Mesendoderm (in vitro differentiated cells): ENCODE results near the gene DNAI2.

Experiments used
- DNase-seq: peaks from one replicate; pipeline ENCODE4 v3.0.0; 2013
- H2AK5ac ChIP-seq: 2 replicates; pipeline ENCODE4 v1.6.1; 2013; ENCODE audit warnings: low read length, inconsistent platforms
- H2BK120ac ChIP-seq: 2 replicates; pipeline ENCODE4 v1.6.1; 2013; ENCODE audit warnings: low read depth, mild to moderate bottlenecking, low read length, moderate library complexity, mixed read lengths
- H2BK15ac ChIP-seq: replicated peaks from 2 replicates; pipeline ENCODE4 v1.6.1; 2013; ENCODE audit warnings: low read depth, mild to moderate bottlenecking, moderate library complexity
- H2BK5ac ChIP-seq: 2 replicates; pipeline ENCODE4 v1.6.1; 2013; ENCODE audit warnings: low read length, inconsistent platforms
- H3K18ac ChIP-seq: 2 replicates; pipeline ENCODE4 v1.6.1; 2013; ENCODE audit warnings: mild to moderate bottlenecking, low read length, mixed read lengths
- H3K23ac ChIP-seq: one replicate; pipeline ENCODE4 v1.6.1; 2013; ENCODE audit warnings: low read length
- H3K27ac ChIP-seq: 2 replicates; pipeline ENCODE4 v1.5.1; 2013; ENCODE audit warnings: low read depth, mild to moderate bottlenecking, inconsistent platforms, low read length, moderate library complexity
- H3K27me3 ChIP-seq: 2 replicates; pipeline ENCODE4 v1.6.1; 2013; ENCODE audit warnings: low read length, control low read depth, mild to moderate bottlenecking, inconsistent platforms; ENCODE audit not compliant: insufficient read depth, poor library complexity
- H3K36me3 ChIP-seq: 2 replicates; pipeline ENCODE4 v1.6.1; 2013; ENCODE audit warnings: low read length, inconsistent platforms; ENCODE audit not compliant: control insufficient read depth, insufficient read depth
- H3K4ac ChIP-seq: one replicate; pipeline ENCODE4 v1.6.1; 2013; ENCODE audit warnings: low read depth, mild to moderate bottlenecking, low read length, moderate library complexity
- H3K4me1 ChIP-seq: 2 replicates; pipeline ENCODE4 v1.6.1; 2013; ENCODE audit warnings: low read depth, low read length, inconsistent platforms; ENCODE audit not compliant: control insufficient read depth
- H3K4me2 ChIP-seq: 2 replicates; pipeline ENCODE4 v1.6.1; 2013; ENCODE audit warnings: low read length
- H3K4me3 ChIP-seq: 2 replicates; pipeline ENCODE4 v1.5.1; 2013; ENCODE audit warnings: mild to moderate bottlenecking, low read length
- H3K56ac ChIP-seq: one replicate; pipeline ENCODE4 v1.6.1; 2013; ENCODE audit warnings: low read length
- H3K79me1 ChIP-seq: 2 replicates; pipeline ENCODE4 v1.6.1; 2013; ENCODE audit warnings: low read length, inconsistent platforms
- H3K79me2 ChIP-seq: 2 replicates; pipeline ENCODE4 v1.6.1; 2013; ENCODE audit warnings: mild to moderate bottlenecking, low read length; ENCODE audit not compliant: control insufficient read depth, insufficient read depth
- H3K9ac ChIP-seq: 2 replicates; pipeline ENCODE4 v1.6.1; 2013; ENCODE audit warnings: low read length, inconsistent platforms
- H4K5ac ChIP-seq: one replicate; pipeline ENCODE4 v1.6.1; 2013; ENCODE audit warnings: low read length
- H4K8ac ChIP-seq: one replicate; pipeline ENCODE4 v1.6.1; 2013; ENCODE audit warnings: low read depth, mild to moderate bottlenecking, control low read depth, low read length, moderate library complexity
- WGBS: extraction: QIAGEN DNeasy Blood & Tissue Kit; methylation state at CpG from one replicate; pipeline ENCODE4 v1.1.7; 2013; ENCODE audit warnings: low lambda C conversion rate, missing lambda C conversion rate; ENCODE audit not compliant: insufficient coverage; ENCODE audit errors: extremely low coverage; 5-methylcytosine and 5-hydroxymethylcytosine counted together

Gene DNAI2

DNA sequence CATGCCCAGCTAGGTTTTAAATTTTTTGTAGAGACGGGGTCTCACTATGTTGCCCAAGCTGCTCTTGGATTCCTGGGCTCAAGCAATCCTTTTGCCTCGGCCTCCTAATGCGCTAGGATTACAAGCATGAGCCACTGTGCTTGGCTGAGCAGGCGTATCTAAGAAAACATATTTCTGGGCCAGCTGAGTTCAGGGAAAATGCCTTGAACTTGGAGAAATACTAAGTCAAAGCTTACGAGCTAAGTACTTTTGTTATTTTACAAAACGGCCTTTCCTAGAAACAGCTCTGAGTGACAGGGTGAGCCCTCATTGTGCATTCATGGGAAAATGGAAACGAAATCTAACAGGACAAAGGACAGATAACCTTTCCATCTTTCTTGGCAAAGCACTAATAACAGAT is 24.7 kb downstream of the DNAI2 start:
- no peaks in the 10 kb centered on the region for H3K27me3 ChIP-seq
- no peak overlapping the region for H2BK15ac ChIP-seq
- H3K4me3 ChIP-seq, result no peak overlapping the region
- no peak overlapping the region for H2AK5ac ChIP-seq
- no peak overlapping the region for H4K5ac ChIP-seq
- H2BK5ac ChIP-seq, result no peak overlapping the region
- no peaks in the 10 kb centered on the region for H3K79me1 ChIP-seq
- no peak overlapping the region for H3K27ac ChIP-seq
- no peak overlapping the region for H4K8ac ChIP-seq
- no peaks in the 10 kb centered on the region for H3K79me2 ChIP-seq
- no peak overlapping the region for H3K4ac ChIP-seq
- H3K56ac ChIP-seq, result no peak overlapping the region
- no CpG with 5 or more reads among the region's 7 CpGs for WGBS
- H3K4me1 ChIP-seq, result no peaks in the 10 kb centered on the region
- H3K36me3 ChIP-seq, result no peaks in the 10 kb centered on the region
- H2BK120ac ChIP-seq, result no peak overlapping the region
- no peak overlapping the region for H3K18ac ChIP-seq
- H3K9ac ChIP-seq, result no peak overlapping the region
- no peak for DNase-seq
- no peak overlapping the region for H3K23ac ChIP-seq
- H3K4me2 ChIP-seq, result no peak overlapping the region

DNA sequence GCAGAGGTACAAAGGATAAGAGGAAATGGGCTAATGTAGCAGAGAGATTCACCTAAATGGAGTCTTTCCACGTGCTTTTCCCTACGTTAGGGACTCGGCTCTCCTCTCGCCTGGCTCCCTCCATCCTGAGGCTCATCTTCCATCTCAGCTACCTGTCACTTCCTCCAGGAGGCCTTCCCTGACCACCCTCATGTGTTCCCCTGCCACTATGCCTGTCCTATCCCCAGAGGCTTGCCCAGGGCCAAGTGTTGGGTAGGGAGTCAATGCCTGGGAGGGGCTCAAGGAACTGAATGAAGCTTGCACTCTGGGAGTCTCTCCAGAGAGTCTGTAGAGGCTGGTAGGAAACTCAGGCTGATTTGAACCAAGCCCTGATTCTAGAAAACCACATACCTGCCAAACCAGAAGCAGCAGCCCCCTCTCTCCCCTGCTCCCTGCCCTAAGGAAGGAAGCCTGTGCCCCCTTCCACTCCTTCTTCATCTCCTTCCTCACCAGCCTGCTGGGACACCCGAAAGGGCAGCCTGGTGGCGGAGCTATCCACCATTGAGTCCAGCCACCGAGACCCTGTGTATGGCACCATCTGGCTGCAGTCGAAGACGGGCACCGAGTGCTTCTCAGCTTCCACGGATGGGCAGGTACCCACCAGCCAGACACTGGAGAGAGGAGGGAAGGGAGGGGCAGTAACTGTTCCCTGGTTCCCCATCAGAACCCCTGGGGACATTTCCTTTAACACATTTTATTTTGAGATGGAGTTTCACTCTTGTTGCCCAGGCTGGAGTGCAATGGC is 25.4 kb downstream of the DNAI2 start:
- H3K27me3 ChIP-seq, result no peaks in the 10 kb centered on the region
- H3K36me3 ChIP-seq, result no peaks in the 10 kb centered on the region
- no peak for DNase-seq
- no peak overlapping the region for H3K4me3 ChIP-seq
- H3K79me1 ChIP-seq, result no peaks in the 10 kb centered on the region
- no peak overlapping the region for H3K56ac ChIP-seq
- H3K9ac ChIP-seq, result no peak overlapping the region
- no peak overlapping the region for H2BK5ac ChIP-seq
- no peak overlapping the region for H3K4me2 ChIP-seq
- no peak overlapping the region for H3K18ac ChIP-seq
- no peaks in the 10 kb centered on the region for H3K4me1 ChIP-seq
- H4K8ac ChIP-seq, result no peak overlapping the region
- H3K4ac ChIP-seq, result no peak overlapping the region
- H2BK120ac ChIP-seq, result no peak overlapping the region
- H2AK5ac ChIP-seq, result no peak overlapping the region
- H3K79me2 ChIP-seq, result no peaks in the 10 kb centered on the region
- H2BK15ac ChIP-seq, result no peak overlapping the region
- WGBS, result no CpG with 5 or more reads among the region's 11 CpGs
- no peak overlapping the region for H4K5ac ChIP-seq
- H3K23ac ChIP-seq, result no peak overlapping the region
- H3K27ac ChIP-seq, result no peak overlapping the region

DNA sequence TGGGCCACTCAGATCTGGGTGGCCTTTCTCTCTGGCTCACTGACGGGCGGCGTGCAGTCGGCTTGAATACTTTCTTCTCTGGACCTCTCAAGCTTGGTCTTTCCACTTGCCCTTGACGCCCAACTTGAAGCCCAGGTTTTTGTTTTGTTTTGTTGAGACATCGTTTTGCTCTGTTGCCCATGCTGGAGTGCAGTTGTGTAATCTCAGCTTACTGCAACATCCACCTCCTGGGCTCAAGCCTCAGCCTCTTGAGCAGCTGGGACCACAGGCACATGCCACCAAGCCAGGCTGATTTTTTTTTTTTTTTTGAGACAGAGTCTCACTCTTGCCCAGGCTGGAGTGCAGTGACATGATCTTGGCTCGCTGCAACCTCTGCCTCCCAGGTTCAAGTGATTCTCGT is 29.3 kb downstream of the DNAI2 start:
- H3K4me2 ChIP-seq, result no peak overlapping the region
- no peaks in the 10 kb centered on the region for H3K79me1 ChIP-seq
- no peak overlapping the region for H3K4ac ChIP-seq
- no peak overlapping the region for H2BK15ac ChIP-seq
- no peaks in the 10 kb centered on the region for H3K36me3 ChIP-seq
- H3K4me1 ChIP-seq, result no peaks in the 10 kb centered on the region
- no peak overlapping the region for H3K56ac ChIP-seq
- H3K79me2 ChIP-seq, result no peaks in the 10 kb centered on the region
- no peak overlapping the region for H3K23ac ChIP-seq
- H3K4me3 ChIP-seq, result no peak overlapping the region
- no peak overlapping the region for H2BK120ac ChIP-seq
- no peak overlapping the region for H4K8ac ChIP-seq
- H3K27ac ChIP-seq, result no peak overlapping the region
- no CpG with 5 or more reads among the region's 8 CpGs for WGBS
- H3K27me3 ChIP-seq, result no peaks in the 10 kb centered on the region
- H2BK5ac ChIP-seq, result no peak overlapping the region
- no peak for DNase-seq
- H4K5ac ChIP-seq, result no peak overlapping the region
- H3K18ac ChIP-seq, result no peak overlapping the region
- H3K9ac ChIP-seq, result no peak overlapping the region
- H2AK5ac ChIP-seq, result no peak overlapping the region

DNA sequence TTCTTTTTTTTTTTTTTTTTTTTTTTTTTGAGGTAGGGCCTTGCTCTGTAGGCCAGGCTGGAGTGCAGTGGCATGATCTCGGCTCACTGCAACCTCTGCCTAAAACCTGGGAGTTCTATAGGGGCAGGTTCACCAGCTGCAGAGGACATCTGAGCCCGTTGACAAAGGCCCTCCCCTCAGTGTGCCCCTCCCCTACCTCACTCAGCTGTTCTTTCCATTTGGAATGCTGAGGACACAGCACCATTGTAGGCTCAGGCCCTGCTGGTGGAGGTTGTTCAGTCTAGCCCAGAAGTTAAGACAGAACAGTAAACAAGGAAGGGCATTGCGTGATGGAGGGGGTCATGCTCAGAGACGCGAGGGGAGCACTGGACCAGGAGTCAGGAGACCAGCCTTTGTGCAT is 30.1 kb downstream of the DNAI2 start:
- H4K5ac ChIP-seq, result no peak overlapping the region
- H3K4me3 ChIP-seq, result no peak overlapping the region
- no peaks in the 10 kb centered on the region for H3K79me2 ChIP-seq
- H2AK5ac ChIP-seq, result no peak overlapping the region
- no peak overlapping the region for H3K23ac ChIP-seq
- no peak overlapping the region for H2BK5ac ChIP-seq
- no peak overlapping the region for H3K4ac ChIP-seq
- H3K79me1 ChIP-seq, result no peaks in the 10 kb centered on the region
- H3K56ac ChIP-seq, result no peak overlapping the region
- H2BK15ac ChIP-seq, result no peak overlapping the region
- H3K9ac ChIP-seq, result no peak overlapping the region
- no peak overlapping the region for H3K4me2 ChIP-seq
- H2BK120ac ChIP-seq, result no peak overlapping the region
- no peaks in the 10 kb centered on the region for H3K4me1 ChIP-seq
- WGBS, result no CpG with 5 or more reads among the region's 5 CpGs
- no peak overlapping the region for H3K27ac ChIP-seq
- no peaks in the 10 kb centered on the region for H3K36me3 ChIP-seq
- no peaks in the 10 kb centered on the region for H3K27me3 ChIP-seq
- H3K18ac ChIP-seq, result no peak overlapping the region
- H4K8ac ChIP-seq, result no peak overlapping the region
- DNase-seq, result no peak

DNA sequence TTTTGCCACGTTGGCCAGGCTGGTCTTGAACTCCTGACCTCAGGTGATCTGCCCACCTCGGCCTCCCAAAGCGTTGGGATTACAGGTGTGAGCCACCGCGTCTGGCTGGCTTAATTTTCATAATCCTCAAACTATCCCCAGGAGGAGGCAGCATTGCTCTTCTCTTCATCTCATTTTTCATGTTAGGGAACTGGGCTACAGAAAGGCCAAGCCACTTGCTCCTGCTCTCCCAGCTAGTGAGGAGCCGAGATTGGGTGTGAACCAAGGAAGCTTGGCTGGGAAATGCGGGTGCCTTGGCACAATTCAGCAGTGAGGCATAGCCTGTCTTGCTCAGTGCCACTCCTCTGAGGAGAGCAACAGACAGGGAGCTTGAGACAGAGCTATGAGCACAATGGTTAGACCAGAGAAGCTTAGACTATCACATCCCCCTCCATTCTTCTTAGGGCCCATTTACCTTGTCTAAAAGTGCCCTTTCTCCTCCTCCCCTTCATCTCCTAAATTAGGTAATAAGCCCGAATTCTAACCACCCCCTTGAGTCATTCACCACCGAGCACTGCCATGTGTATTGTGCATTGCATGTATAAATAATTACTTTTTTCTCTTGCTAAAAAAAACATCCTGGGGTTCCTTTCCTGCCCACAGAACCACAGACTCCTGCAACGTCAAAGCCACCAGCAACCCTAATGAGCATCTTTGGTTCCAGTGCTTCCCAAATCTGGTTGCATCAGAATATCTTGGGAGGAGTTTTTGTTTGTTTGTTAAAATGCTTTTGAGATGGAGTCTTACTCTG is 32.0 kb downstream of the DNAI2 start:
- no peak overlapping the region for H2BK15ac ChIP-seq
- no peaks in the 10 kb centered on the region for H3K79me1 ChIP-seq
- H4K8ac ChIP-seq, result no peak overlapping the region
- peak; percentile 36 for DNase-seq
- no peak overlapping the region for H3K9ac ChIP-seq
- H4K5ac ChIP-seq, result no peak overlapping the region
- H3K27ac ChIP-seq, result no peak overlapping the region
- H3K4me1 ChIP-seq, result no peaks in the 10 kb centered on the region
- no peak overlapping the region for H3K56ac ChIP-seq
- no peak overlapping the region for H2AK5ac ChIP-seq
- no peak overlapping the region for H2BK5ac ChIP-seq
- no peak overlapping the region for H3K18ac ChIP-seq
- WGBS, result no CpG with 5 or more reads among the region's 10 CpGs
- H3K79me2 ChIP-seq, result no peaks in the 10 kb centered on the region
- H3K27me3 ChIP-seq, result no peaks in the 10 kb centered on the region
- H3K4me3 ChIP-seq, result no peak overlapping the region
- no peak overlapping the region for H3K4me2 ChIP-seq
- H3K23ac ChIP-seq, result no peak overlapping the region
- H3K36me3 ChIP-seq, result no peaks in the 10 kb centered on the region
- H2BK120ac ChIP-seq, result no peak overlapping the region
- no peak overlapping the region for H3K4ac ChIP-seq
